ENCODE data around the gene BRME1. TPM values are rescaled to one million over a fixed set of nuclear protein-coding genes. Genes with fewer than 3 reads are reported as not detected.

BRME1 gene
- total RNA-seq (2022; extraction: Qiagen RNA extraction; ENCODE audit: low read depth): 0.09 to 0.64 TPM (median 0.46 TPM) in 3 of 5 replicates, not detected in the others

DNA sequence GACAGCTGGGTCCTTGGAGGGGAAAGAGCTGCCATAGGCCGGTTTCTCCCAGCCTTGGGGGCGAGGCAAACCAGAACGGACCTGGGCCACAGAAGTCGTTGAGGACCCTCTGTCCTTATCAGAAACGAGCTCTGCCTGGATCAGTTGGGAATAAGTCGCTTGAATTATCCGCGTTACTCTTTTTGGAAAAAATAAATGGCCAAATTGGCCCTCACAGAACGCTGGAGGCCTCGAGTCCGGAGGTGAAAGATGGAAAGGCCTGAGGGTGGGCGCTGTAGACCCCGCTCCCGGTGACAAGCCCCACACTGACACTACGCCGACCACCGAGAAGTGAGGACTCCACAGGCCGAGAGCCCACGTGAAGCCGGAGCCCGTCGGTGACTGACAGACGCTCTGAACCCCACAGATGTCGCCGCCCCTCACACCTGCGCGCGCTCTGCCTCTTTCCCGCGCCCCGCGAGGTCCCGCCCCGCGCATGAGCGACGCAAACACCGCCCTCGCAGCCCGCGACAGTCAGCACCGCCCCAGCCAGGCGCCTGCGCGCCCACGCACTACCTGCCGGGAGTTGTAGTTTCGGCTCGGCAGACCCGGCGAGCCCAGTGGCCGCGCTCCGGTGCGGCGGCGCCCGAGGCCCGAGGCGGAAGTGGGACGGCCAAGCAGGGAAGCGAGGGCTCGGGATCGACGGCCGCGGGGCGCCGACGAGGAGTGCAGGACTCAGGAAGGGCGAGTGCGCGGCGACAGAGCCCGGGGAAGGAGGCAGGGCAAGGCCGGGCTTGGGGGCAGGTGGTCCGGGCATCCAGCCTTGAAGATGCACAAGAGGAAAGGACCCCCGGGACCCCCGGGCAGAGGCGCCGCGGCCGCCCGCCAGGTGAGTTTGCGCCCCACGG lies at the start of gene BRME1, which contains the start of gene CC2D1A:
Gene BRME1, minus strand, starts transcription at position 484 of the 887 bp plus-strand sequence. CDS start 1,225 bp downstream, outside the sequence.
Gene CC2D1A, plus strand, starts transcription at position 568 of the 887 bp plus-strand sequence. Its CDS starts 241 bp downstream, at position 809.

DNA sequence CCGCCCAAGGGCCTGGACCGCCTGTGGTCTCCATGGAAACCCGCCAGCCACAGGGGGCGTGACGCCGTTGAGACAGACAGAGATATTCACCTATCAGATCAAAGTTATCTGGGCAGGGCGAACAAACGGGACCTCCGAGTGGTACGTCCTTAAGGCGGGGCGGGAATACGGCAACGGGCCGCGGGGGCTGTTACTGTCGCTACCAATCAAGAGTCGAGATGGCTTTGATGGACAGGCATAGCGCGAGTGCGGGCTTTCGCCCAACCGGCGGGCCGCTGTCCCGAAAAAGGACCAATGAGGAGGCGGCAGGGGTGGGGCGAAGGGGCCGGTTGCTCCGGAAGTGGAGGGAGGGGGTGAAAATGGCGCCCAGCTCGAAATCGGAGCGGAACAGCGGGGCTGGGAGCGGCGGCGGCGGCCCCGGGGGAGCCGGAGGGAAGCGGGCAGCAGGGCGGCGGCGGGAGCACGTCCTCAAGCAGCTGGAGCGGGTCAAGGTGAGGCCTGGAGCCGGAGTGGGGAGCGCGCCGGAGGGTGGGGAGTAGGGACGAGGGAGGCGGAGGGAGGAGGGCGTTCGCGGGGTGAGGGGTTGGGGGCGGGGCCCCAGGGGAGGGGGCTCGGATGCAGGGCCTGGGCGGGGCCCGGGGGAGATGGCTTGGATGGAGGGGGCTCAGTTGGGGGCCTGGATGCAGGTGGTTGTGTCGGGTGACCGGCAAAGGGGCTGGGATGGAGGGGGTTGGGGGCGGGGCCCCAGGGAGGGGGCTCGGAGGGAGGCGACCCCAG lies 46.4 kb upstream of the BRME1 start, which contains the start of gene DCAF15:
Gene DCAF15, plus strand, starts transcription at position 356 of the 777 bp plus-strand sequence. Its CDS starts 4 bp downstream, at position 360.

DNA sequence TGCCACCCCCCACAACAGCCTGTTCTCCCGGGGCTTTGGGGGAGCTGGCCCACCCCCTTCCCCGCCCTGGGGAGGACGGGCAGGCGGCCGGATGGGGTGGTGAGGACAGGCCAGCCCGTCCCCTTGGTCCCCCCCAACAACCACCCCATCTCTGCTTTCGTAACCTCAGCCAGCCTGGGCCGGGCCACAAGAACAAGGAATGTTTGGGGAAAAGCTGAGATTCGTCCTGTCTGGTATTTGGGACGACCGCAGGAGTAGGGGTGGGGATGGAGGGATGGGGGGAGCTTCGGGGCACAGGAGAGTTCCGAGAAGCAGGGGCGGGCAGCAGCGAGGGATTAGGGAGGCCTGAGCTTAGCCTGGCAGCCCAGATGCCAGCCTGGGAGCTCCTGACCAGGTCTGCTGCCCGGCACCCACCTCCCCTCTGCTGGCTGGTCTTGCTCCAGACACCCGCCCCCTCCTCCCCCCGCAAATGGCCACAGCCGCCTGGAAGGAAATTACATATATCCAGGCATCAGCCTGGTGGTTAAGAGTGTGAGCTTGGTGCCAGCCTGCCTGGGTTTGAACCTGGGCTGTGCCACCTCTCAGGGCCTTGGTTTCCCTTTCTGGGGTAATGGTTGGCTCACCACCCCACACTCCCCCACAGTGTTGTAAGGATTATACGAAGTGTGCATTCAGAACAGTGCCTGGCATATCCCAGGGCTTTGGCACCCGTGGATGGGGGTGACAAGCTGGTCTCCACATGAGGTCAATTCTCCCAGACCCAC lies 32.6 kb upstream of the BRME1 start, which contains the start of gene PODNL1:
Gene PODNL1, minus strand, starts transcription at position 117 of the 764 bp plus-strand sequence. CDS start 236 bp downstream, outside the sequence.

DNA sequence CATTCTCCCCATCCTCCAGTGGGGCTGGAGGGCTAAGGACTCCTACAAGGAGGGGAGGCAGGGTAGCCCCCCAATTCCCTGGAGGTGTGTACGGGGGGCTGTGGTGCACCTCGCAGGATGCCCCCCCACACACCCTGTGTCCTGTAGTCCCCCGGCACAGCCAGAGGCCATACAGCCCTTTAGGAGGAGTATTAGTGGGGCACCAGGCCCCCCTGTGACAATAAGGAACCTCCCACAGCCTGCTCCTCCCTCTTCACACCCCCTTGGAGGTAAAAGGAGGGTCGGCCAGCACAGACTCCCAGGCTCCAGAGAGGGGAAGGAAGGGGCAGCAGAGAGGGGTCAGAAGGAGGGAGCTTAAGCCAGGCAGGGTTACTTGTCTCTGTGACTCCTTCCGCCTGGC lies 29.1 kb downstream of the BRME1 start, which contains the start of gene NANOS3:
Gene NANOS3, plus strand, starts transcription at position 301 of the 400 bp plus-strand sequence. CDS start 115 bp downstream, outside the sequence.

Other genes starting within 250 kb of the BRME1 start
- gene MRI1, start 141.6 kb downstream of the BRME1 start, total RNA-seq (2022; extraction: Qiagen RNA extraction; ENCODE audit: low read depth): 11.2 to 16.6 TPM (median 14.2 TPM) in 5 replicates
- gene C19orf53, start 131.7 kb downstream of the BRME1 start, total RNA-seq (2022; extraction: Qiagen RNA extraction; ENCODE audit: low read depth): 120 to 220 TPM (median 199 TPM) in 5 replicates
- gene ZSWIM4, start 110.7 kb downstream of the BRME1 start, total RNA-seq (2022; extraction: Qiagen RNA extraction; ENCODE audit: low read depth): 7.0 to 12.5 TPM (median 11.1 TPM) in 5 replicates
- 1.9 to 3.9 TPM (median 3.1 TPM) in 5 replicates for gene NANOS3, start 29.0 kb downstream of the BRME1 start, total RNA-seq (2022; extraction: Qiagen RNA extraction; ENCODE audit: low read depth)
- 9.2 to 12.0 TPM (median 10.7 TPM) in 5 replicates for gene CC2D1A, start 84 bp upstream of the BRME1 start, total RNA-seq (2022; extraction: Qiagen RNA extraction; ENCODE audit: low read depth)
- 0.87 to 1.5 TPM (median 1.2 TPM) in 5 replicates for gene PODNL1, start 32.3 kb upstream of the BRME1 start, total RNA-seq (2022; extraction: Qiagen RNA extraction; ENCODE audit: low read depth)
- 14.2 to 21.2 TPM (median 20.4 TPM) in 5 replicates for gene DCAF15, start 46.4 kb upstream of the BRME1 start, total RNA-seq (2022; extraction: Qiagen RNA extraction; ENCODE audit: low read depth)
- 3.5 to 7.8 TPM (median 6.1 TPM) in 5 replicates for gene RFX1, start 100.2 kb upstream of the BRME1 start, total RNA-seq (2022; extraction: Qiagen RNA extraction; ENCODE audit: low read depth)
- gene RLN3, start 122.0 kb upstream of the BRME1 start, total RNA-seq (2022; extraction: Qiagen RNA extraction; ENCODE audit: low read depth): not detected in 5 replicates
- gene IL27RA, start 125.6 kb upstream of the BRME1 start, total RNA-seq (2022; extraction: Qiagen RNA extraction; ENCODE audit: low read depth): 7.8 to 12.2 TPM (median 11.2 TPM) in 5 replicates
- 1.9 to 2.4 TPM (median 1.9 TPM) in 5 replicates for gene PALM3, start 156.0 kb upstream of the BRME1 start, total RNA-seq (2022; extraction: Qiagen RNA extraction; ENCODE audit: low read depth)
- gene MISP3, start 166.7 kb upstream of the BRME1 start, total RNA-seq (2022; extraction: Qiagen RNA extraction; ENCODE audit: low read depth): 3.1 to 4.3 TPM (median 4.0 TPM) in 5 replicates
- gene C19orf67, start 179.7 kb upstream of the BRME1 start, total RNA-seq (2022; extraction: Qiagen RNA extraction; ENCODE audit: low read depth): not detected in 5 replicates
- gene SAMD1, start 184.6 kb upstream of the BRME1 start, total RNA-seq (2022; extraction: Qiagen RNA extraction; ENCODE audit: low read depth): 39.4 to 49.2 TPM (median 42.2 TPM) in 5 replicates
- gene PRKACA, start 211.6 kb upstream of the BRME1 start, total RNA-seq (2022; extraction: Qiagen RNA extraction; ENCODE audit: low read depth): 32.5 to 38.6 TPM (median 33.9 TPM) in 5 replicates
- gene ASF1B, start 230.5 kb upstream of the BRME1 start, total RNA-seq (2022; extraction: Qiagen RNA extraction; ENCODE audit: low read depth): 30.2 to 35.4 TPM (median 33.9 TPM) in 5 replicates